GM21723 (cell line): ENCODE measurements around the gene NPC2.
"Not testable (repeated sequence)": the region's sequence is repeated elsewhere in the genome, so short reads cannot be mapped to it uniquely, and the experiment has no call there.

Source experiments
- ATAC-seq: cut with Tn5 transposase; IDR thresholded peaks from one replicate; pipeline ENCODE4 v1.9.1; 2021; ENCODE audit warnings: mild to moderate bottlenecking, moderate library complexity; ENCODE audit not compliant: unreplicated experiment

Gene NPC2

DNA sequence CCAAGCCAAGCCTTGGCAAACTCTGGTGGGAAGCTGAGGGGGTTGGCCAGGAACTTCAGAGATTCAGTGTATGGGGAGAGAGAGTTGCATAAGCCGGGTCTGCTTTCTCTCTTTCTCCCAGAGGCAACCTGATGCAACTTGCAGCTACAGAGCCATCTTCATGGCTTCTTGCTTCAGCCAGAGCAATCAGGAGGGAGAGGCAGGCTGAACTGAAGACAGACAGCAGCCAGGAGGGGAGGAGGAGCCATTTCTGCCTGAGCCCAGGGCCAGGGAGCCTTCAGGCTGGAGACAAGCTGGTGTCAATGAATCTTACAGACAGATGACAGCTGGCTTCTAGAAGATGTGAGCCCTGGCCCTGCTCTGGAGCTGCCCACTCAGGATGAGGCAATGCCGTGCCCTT is 18.7 kb downstream of the NPC2 start:
- no peak for ATAC-seq

- ATAC-seq, result no peak
Observed at GRCh38 chr14:74472601-74473000, 20.5 kb downstream of the NPC2 start.

DNA sequence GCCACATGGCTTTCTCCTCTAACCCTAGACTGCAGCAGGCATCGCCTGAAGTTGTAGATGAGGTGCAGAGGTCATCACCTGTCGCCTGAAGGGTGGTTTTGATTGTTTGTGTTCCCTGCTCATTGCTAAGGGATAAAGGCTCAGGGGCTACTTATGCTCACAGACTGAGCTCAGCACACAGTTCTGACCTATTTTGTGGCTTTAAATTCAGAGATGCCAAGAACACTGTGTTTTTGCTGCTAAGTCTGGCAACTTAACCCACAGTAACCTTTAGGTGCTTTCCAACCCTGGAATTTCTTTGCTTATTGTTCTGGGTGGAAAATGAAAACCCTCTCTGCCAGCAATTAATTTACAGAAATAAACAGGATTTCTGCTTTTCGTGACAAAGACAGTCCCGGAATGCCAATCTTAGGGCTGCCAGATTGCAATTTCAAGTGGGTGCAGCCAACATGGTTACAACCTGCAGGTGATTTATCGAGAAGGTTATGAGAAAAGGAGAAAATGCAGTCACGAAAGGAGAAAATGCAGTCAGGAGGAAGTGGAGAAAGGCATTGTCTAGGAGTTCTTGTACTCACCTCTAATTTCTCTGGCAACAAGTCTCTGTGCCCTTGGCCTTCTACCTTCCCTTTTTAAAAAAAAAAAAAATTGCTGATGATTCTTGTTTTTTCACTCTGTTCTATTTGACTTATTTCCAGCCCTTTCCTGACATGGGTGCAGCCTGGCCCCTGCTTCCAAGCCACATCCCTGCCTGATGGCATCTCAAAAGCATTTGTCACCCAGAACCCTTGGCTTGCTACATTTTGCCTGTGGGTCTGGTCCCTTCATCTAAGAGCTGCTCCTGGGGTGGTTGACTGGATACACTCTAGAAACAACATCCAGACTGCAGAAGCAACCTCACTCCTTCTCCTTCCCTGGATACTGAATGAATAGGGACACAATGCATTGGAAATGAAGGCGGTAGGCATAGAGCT is 23.3 kb downstream of the NPC2 start:
- no peak for ATAC-seq

DNA sequence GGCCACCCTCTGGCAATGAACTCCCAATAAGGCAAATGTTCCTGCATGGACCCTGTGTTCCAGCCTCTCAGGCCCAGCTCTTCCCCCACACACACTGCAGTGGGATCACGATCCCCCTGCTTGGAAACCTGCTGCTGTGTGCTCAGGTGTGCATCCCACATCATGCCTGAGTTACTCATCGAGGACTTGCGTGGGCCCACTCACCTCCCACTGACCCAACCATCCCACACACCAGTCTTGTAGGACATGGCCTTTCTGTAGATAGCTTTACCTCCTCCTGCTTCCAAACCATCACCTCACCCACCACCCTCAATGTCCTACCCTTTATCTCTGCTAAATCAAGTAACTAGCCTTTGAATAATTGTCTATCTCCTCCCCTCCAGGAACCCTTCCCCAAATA is 24.6 kb downstream of the NPC2 start:
- ATAC-seq, result no peak

GRCh38 chr14:74465335-74465734 is 27.8 kb downstream of the NPC2 start:
- no peak for ATAC-seq

- no peak for ATAC-seq
Observed at GRCh38 chr14:74464785-74465184, 28.3 kb downstream of the NPC2 start.

DNA sequence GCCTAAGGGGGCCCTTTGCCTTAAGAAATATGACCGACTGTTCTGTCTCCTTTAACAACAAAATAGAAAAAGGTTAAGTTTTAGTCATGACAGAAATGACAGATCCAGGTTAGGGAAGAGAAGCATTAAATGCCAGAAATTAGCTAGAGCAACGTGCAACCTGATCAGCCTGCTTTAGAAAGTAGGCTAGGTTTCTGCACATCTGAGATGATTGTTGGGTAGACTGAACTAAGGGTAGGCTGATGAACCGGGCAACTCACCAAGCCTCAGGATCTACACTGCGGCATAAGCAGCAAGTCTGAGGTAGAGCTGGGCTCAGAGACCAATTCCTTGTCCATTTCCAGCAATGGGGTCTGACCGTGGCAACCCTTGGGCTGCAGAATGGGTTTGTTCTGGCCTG is 29.4 kb downstream of the NPC2 start:
- no peak for ATAC-seq

DNA sequence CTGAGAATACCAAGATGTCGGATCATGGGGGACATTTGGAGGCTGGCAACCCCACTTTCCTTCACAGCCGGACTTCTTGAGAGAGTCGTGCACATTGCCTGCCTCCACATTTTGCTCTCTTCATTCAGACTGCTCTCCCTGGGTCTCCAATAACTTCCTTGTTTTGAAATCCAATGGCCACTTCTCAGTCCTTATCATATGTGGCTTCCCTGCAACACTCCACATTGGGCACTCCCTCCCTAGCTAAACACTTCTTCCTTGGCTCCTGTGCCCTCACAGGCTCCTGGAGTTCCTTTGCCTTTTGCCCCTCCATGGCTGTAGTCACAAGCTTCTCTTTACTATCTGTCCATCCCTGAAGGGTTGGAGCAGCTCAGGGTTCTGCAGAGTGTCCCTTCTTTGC is 30.1 kb downstream of the NPC2 start:
- ATAC-seq, result no peak

DNA sequence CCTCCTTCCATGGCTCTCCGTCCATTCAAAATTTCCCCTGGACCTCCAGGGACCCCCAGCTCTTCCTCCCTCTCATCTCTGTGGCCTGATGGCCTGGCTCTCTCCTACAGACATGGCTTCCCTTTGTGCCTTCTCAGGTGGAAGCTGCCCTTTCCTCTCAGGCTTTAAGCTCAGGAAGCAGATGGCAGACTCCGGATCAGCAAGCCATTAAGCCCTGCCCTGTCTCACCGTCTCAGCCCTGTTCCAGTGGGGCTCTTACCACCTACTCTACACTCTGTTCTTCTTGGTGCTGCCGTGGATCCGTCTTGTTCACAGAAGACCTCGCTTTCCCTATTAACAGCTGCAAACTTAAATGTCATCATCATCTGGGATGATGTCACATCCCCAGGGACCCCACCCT is 33.1 kb downstream of the NPC2 start:
- no peak for ATAC-seq

DNA sequence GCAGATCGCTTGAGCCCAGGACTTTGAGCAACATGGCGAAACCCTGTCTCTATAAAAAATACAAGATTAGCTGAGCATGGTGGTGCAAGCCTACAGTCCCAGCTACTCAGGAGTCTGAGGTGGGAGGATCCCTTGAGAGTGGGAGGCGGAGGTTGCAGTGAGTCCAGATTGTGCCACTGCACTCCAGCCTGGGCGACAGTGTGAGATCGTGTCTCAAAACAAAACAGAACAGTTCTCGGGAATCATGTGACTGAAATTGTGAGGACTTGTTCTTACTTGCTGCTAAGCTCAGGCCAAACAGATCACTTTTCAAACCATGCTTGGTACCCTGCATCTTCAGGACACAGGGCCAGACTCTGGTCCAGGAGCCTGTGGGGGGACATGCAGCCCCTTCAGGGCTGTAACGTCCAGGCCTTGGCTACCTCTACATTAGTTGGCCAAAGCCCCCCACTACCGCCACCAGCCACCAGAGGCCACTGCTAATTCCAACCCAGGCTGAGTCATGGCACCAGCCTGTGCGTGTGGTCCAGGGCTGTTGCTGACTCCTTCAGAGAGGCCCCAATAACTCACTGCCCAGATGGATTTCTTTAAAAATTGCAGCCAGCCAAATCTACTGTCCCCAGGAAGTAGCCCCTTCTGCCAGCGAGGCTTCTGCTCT is 33.7 kb downstream of the NPC2 start:
- no peak for ATAC-seq

- no peak for ATAC-seq
Observed at GRCh38 chr14:74457565-74457895, 35.6 kb downstream of the NPC2 start.

DNA sequence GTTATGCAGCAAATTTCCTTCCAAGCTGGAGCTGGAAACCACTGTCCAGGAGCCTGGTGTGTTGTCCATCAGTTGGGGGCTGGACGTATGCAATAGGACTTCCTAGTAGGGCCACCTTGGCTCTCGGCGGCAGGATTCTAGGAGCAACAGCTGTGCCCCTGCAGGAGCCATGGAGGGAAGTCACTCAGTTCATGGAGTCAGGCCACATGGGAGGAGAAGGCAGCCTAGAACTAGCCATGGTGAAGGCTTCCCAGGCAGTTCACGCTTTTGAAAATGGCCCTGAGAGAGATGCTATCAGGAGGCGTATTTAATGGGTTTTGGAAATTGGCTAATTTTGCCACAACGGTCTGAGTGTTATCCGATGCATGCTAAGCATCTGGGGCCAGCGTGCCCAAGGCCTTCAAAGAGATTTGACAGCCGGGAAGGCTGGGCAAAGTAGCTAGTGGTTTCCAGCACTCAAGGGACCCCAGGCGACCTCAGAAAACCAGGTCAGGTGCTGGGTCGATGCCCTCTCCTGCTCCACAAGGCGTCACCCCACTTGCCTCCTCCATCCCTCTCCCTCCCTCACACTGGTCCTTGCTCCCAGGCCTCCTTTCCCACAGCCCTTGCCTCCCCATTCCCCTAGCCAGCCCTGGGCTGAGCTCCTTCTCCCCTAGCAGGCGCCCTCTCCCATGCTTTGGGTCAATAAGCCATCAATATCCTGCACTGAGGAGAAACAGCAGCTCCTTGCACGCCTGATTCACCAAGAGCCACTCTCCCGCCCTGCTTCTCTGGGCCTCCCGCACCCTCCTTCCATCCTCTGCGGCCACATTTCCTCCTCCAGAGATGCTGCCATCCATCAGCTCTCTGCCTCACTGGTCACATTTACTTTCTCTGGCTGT is 36.2 kb downstream of the NPC2 start:
- ATAC-seq, result no peak

DNA sequence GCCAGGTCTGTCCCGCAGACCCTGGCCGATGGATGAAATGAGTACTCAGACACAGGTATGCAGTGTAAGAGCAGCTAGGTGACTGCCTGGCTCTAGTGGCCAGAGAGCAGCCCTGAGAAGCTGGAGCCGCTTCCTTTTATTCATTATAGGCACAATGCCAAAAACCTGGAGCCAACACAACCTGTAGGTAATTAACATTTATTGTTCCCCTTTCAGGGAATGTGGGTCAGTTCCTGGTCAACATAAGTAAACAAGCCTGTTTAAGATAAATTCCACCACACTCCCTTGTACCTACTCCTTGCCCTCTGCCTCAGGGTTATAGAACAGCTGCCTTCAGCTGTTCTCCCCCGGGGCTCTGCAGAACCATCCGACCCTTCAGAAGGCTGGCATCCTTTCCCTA is 38.7 kb downstream of the NPC2 start:
- ATAC-seq, result not testable (repeated sequence)

- no peak for ATAC-seq
Observed at GRCh38 chr14:74444866-74445265, 48.2 kb downstream of the NPC2 start.

GRCh38 chr14:74442757-74443156 is 50.3 kb downstream of the NPC2 start:
- ATAC-seq, result no peak

- no peak for ATAC-seq
Observed at GRCh38 chr14:74441113-74441512, 52.0 kb downstream of the NPC2 start.

DNA sequence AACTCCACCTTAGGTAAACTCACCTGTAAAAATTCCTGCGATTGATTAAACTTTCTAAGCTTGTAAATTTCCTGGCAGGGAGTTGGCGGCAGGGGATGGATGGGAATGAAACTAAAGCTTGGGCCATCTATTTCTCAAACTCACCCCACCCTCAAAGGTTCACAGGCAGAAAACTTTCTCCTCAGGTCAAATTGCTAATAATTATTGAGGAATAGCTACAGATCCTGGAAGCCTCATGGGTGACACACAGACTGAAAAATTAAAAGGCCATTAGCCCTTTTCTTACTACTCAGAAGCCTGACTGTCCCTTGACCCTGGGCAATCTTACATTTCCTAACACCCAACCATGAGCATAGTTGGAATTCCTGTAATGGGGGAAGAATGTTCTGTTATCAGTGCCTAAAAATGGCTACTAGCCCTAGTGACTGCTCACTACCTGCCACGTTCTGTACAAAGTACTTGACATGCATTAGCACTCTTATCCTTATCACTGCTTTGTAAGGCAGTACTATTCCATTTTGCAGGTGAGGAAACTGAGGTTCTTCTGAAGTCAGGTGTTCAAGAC is 54.7 kb downstream of the NPC2 start:
- ATAC-seq, result no peak

DNA sequence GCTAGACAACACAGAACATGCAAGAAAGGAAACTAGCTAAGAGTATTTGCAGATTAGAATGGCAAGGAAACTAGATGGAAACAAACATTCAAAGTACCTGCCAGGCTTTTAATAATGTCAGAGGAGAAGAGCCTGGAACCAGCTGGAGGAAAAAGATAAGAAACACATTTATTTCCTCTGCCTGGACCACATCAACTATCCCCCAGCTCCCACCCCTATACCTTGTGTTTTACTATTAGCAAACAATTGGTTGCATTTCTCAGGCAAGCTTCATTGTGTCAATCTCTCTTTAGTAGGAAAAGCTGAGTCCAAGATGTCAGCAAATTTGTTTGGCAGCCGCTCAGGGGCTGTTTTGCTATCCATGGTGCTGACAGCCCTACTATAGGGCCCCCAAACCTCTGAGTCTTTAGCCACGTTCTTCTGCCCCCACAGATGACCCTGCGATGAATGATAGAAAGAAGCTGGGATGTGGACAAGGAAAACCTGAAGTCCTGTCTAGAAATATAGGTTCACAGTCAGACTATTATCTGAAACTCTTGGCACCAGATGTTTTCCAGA is 55.5 kb downstream of the NPC2 start:
- no peak for ATAC-seq

DNA sequence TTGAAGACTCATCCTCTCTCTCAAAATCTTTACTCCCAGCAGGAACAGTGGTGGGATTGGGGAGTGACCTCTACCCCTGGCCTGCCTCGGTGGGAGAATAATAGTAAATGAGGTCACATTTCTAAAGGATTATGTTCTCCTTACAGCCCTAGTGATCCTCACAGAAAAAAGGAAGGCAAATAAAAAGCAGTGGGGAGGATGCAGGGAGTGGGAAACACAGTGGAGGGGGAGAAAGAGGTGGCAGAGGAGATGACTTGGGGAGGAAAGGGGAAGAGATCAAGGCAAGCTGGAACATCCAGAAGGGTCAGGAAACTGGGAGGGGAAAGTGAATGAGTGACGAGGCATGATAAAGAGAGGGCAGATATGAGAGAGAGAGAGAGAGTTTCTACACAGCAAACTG is 58.8 kb downstream of the NPC2 start:
- ATAC-seq, result no peak

GRCh38 chr14:74429991-74430390 is 63.1 kb downstream of the NPC2 start:
- ATAC-seq, result no peak
